HG03045 (cell line): ENCODE results near the gene KCNK6.
"Not testable (repeated sequence)": the region's sequence is repeated elsewhere in the genome, so short reads cannot be mapped to it uniquely, and the experiment has no call there.

Experiments
- ATAC-seq: cut with Tn5 transposase; IDR thresholded peaks from one replicate; pipeline ENCODE4 v1.9.1; 2021; ENCODE audit warnings: mild to moderate bottlenecking, moderate library complexity; ENCODE audit not compliant: unreplicated experiment

KCNK6 gene

DNA sequence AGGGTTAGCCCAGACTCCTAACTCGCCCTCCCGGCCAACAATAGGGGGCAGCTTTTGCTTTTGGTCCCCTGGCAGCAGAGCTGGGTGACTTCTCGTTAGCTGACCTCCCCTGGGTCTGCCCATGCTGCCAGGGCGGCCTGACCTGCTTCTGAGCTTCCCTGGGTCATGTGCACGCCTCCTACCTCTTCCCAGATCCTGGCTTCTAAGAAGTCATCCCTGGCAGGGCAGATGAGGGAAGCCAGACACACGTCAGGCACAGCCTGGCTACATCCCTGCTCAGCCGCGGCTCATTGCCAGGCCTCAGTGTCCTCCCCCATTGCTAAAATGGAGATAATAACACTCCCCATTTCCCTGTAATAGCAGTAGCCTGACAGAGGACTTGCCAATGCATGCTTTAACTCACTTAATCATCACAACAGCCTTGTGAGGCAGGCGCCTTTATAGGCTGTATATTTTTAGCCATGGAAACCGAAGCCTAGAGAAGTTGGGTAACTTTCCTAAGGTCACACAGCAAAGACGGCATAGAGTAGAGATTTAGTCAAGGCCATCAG, 2.1 kb downstream of the KCNK6 start:
- ATAC-seq = no peak

DNA sequence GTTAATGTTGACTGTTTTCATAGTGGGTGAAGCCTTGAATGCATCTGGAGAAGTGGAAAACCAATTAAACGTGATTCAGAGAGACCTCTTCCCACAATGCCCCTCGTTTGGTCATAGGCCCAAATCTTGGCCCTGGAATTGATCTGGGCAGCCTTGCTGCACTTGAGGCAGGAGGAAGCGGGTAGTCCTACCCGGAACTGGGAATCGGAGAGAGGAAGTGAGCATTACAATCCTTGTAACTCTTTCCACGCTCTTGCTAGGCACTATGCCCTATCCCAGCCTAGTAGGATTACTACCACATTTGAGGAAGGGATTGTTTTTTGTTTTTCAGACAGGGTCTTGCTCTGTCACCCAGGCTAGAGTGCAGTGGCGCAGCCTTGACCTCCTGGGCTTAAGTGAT, 3.6 kb downstream of the KCNK6 start:
- no peak for ATAC-seq

DNA sequence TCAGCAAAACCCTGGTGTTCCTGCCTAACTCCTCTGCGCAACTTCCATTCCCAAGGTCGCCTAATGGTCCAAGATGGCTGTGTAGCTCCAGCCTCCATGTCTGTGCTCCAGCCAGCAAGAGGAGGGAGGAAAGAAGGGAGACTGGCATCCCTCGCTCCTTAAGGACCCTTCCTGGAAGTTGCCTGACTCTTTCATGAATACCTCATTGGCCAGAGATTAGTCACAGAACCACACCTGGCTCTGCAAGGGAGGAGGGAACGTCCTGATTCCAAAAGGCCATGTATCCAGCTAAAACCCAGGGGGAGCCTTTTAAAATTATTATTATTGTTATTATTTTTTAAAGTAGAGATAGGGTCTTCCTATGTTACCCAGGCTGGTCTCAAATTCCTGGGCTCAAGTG, 4.8 kb downstream of the KCNK6 start:
- ATAC-seq = no peak

DNA sequence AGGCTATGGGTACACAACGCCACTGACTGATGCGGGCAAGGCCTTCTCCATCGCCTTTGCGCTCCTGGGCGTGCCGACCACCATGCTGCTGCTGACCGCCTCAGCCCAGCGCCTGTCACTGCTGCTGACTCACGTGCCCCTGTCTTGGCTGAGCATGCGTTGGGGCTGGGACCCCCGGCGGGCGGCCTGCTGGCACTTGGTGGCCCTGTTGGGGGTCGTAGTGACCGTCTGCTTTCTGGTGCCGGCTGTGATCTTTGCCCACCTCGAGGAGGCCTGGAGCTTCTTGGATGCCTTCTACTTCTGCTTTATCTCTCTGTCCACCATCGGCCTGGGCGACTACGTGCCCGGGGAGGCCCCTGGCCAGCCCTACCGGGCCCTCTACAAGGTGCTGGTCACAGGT, 6.9 kb downstream of the KCNK6 start:
- ATAC-seq = no peak

DNA sequence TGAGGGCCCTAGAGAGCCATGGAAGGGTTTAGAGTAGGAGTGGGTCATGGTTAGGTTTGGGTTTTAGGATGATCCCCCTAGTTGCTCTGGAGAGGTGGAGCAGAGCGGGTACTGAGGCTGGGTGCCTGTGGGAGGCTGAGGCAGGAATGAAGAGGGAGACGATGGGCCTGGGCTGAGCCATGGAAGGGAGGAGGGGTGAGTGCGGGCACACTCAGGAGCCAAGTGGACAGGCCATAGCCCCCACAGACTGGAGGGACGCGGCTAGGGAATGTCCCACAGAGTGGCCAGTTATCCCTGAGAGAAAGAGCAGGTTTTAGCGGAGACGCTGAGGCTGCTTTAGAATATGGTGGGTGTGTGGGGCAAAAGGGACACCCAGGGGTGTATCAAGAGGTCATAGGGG, 10.0 kb downstream of the KCNK6 start:
- no peak for ATAC-seq

DNA sequence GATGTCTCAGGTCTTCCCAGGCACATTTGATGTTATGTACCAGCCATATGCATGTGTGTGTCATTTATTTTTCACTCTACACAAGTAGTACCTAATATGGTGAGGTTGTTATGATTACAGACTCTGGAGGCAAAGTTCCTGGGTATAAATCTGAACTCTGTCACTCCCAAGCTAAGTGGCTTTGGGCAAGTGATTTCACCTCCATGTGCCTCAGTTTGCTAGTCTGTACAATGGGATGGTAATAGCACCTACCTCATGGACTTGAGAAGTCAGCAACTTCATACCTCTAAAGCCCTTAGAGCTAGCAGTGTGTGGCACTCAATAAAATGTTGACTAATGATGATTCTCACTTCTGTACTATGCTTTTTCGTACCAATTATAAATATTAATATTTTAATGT, 12.1 kb downstream of the KCNK6 start:
- ATAC-seq = no peak

DNA sequence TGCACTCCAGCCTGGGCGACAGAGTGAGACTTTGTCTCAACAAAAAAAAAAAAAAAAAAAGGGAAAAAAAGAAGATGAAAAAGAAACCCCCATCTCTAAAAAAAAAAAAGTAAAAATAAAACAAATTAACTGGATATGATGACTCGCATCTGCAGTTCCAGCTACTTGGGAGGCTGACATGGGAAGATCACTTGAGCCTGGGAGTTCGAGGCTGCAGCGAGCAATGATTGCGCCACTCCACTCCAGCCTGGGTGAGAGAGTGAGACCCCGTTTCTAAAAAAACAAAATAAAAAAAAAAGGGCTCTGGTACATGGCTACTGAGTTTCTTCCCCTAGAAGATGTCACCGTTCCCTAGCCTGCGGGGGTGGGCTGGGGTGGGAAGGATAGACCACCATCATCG, 13.6 kb downstream of the KCNK6 start:
- ATAC-seq = no peak

DNA sequence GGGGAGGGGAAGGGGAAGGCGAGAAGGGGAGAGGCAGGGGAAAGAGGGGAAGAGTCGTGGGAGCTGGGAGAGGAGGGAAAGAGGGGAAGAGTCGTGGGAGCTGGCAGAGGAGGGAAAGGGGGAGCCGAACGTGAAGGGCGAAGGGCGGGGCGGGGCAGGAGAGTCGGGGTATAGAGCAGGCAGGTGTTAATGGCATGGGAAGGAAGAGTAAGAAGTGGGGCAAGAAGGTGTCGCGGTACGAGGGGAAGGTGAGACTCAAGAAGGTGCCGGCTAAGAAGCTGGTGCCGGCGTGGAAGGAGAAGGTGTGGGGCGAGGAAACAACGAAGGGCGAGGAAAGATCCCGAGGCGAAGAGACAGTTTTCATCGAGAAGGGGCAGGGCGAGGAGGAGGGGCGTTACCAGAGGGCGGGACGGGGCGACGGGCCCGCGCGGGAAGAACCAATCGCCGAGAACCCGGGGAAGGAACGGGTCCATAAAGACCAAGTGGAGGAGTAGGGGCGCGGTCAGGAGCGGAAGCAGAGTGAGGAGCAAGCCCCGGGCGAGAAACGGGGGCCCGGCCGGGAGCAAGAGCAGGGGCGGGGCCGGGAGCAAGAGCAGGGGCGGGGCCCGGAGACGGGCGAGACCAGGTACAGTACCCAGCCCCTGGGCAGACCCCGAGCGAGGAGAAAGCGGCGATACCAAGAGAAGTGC, 16.4 kb downstream of the KCNK6 start:
- peak; percentile 77 for ATAC-seq

DNA sequence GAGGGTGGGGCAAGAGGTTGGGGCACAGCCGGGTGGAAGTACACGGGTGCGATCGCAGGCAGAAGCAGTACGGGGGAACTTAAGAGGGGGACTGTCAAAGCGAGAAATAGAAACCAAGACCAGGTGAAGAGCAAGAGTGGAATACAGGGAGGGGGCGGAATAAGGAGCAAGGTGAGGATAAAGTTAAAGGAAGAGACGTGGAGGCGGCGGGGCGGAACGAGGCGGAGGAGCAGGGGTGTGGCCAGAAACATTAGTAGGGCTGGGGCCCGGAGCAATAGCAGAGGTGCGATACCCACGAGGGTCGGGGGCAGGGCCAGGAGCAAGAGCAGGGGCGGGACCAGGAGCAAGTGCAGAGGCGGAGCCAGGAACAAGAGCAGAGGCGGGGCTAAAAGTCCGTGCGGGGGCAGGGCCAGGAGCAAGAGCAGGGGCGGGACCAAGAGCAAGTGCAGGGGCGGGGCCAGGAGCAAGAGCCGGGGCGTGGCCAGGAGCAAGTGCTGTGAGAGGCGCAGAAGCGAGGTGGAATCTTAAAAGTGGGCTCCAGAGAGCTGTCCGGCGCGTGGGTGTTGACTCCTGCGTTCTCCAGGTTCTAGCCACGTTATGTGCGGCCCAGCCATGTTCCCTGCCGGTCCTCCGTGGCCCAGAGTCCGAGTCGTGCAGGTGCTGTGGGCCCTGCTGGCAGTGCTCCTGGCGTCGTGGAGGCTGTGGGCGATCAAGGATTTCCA, 17.2 kb downstream of the KCNK6 start:
- peak; percentile 55 for ATAC-seq

DNA sequence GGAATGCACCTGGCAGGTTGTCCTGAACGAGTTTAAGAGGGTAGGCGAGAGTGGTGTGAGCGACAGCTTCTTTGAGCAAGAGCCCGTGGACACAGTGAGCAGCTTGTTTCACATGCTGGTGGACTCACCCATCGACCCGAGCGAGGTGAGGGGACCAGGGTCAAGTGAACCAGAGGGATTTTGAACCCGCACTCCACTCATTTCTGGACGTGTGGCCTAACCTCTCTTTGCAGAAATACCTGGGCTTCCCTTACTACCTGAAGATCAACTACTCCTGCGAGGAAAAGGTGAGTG, 17.7 kb downstream of the KCNK6 start:
- ATAC-seq = no peak

DNA sequence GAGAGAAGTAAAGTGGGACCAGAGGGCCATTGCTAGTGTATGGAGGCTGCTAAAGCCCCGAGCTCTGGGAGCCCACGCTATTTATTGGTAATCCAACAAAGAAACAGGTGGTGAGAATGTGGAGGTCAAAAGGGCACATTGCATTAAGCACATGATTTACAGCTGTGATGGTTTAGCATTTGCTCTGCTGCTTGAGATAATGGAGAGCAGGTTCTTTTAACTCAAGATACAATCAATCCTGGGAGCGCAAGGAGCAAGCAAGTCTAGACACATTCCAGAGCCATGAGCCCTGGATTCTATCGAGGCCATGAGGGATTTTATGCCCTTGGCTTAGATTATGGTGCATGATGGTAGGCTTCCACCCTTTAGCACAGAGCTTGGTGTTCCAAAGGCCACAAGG, 19.4 kb downstream of the KCNK6 start:
- ATAC-seq = not testable (repeated sequence)

DNA sequence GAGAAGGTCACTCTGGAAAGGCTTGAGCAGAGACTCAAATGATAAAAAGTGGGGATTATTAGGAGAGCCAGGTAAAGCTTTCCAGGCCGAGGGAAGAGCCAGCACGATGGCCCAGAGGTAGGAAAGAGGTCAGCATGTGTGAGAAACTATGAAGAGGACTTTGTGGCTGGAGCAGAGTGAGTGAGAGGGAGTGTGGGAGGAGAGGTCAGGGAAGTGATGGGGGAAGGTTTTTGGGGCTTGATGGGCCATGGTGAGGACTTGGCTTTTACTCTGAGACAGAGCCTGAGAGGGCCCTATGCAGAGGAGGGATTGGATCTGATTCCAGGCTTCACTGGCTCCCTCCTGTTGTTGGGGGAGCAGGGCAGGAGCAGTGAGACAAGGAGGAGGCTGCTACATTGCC, 21.3 kb downstream of the KCNK6 start:
- no peak for ATAC-seq

DNA sequence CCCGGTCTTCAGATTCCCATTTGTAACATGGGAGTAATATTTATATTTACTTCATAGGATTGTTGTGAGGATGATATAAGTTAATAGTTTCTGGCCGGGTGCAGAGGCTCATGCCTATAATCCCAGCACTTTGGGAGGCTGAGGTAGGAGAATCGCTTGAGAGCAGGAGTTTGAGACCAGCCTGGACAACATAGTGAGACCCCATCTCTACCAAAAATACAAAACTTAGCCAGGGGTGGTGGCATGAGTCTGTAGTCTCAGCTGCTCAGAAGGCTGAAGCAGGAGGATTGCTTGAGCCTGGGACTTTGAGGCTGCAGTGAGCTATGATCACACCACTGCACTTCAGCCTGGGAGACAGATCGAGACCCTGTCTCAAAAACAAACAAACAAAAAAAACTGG, 27.2 kb downstream of the KCNK6 start:
- ATAC-seq = no peak

DNA sequence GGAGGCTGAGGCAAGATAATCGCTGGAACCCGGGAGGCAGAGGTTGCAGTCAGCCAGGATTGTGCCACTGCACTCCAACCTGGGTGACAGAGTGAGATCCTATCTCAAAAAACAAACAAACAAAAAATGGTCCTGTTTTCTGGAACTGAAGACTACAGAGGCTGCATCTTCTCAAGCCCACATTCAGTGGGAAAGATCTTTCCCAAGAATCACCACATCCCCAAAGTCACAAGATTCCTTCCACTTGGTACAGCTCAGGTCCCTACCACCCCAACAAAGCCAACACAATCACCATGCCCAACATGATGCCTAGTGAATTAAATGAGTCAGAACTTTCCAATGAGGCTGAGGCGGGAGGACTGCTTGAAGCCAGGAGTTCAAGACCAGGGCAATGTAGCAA, 31.2 kb downstream of the KCNK6 start:
- ATAC-seq = no peak

DNA sequence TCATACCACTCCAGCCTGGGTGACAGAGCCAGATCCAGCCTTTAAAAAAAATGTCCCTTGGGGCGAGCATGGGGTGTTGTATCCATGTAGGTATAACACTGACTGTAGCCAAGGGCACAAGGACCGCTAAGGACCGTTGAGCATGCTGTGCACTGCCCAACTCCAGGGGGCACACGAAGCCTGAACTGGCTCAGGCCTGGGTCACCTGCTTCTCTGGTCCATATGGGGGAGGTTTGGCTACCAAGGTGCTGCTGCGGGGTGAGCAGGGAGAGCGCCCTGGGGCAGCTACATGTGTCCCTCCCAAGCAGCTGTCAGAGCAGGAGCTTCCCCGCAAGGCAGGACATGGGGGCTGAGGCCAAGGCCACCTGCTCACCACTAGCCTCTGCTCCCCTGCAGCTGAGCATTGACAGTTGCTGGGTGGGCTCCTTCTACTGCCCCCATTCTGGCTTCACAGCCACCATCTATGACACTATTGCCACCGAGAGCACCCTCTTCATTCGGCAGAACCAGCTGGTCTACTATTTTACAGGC, 32.3 kb downstream of the KCNK6 start:
- ATAC-seq = no peak

DNA sequence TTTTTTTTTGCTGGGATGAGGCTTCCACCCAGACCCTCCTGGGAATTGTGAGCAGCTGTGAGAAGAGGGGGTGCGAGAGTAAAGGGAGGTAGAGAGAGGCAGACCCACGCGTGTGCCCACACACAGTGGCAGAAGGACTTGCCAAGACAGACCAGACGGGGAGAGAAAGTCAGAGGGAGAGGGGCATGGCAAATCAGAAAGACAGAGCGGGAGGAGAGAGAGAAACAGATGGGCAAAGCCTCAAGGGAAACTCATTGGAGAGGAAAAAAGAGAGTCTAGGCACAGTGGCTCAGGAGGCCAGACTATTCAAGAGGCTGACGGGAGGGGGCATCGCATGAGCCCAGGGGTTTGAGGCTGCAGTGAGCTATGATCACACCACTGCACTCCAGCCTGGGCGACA, 33.0 kb downstream of the KCNK6 start:
- ATAC-seq = no peak

DNA sequence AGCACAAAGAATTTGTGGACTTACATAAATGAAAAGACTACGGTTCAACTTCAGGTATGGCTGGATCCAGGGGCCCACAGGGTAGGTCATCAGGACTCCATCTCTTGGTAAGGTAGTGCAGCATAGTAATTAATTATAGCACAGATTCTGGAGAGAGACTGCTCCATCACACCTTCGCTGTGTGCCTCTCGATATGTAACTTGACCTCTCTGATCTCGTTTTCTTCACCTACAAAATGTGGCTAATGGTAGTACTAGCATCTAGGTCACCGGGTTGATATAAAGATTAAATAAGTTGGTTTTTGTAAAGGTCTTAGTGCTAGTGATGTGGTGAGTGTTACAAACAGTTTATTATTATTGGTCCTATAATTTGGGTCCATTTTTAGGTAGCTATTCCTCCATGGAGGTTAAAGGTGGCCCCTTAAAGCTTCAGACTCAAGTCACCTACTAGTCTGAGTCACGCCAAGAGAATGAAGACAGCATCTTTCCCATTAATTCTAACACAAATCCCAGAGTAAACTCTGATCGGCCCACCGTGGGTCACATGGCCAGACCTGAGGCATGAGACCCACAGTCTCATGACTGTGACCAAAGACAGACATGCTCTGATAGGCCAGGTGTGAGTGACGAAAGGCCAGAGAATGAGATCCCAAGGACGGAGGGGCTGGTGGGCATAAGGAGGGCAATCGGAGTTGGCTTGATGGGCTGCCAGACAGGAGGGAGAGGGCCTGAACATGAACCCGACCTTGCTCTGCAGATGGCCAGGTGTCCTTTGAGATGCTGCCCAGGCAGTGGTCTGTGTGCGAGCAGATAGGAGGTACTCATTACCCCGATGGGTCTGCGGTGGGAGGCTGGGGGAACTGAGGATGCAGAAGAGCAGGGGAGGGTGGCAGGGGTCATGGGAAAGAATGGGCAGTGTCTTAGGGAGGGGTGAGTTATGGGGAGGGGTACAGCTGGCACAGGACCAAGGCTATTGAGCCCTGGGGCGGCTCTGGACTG, 36.4 kb downstream of the KCNK6 start:
- no peak for ATAC-seq

DNA sequence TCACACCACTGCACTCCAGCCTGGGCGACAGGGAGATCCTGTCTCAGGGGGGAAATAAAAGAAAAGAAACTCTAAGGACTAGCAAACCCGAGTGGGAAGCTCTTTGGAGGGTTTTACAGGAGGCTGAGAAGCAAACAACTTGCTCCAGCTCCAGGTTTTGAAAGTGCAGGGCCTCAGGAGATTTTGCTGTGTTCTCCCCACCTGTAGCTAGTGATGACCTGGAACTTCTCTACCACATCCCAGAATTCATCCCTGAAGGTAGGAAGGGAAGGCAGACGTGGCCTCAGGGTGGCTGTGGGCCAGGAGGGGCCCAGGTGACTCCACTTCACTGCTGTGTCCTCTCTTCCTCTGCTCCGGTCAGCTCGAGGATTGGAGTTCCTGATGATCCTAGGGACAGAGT, 38.4 kb downstream of the KCNK6 start:
- no peak for ATAC-seq

DNA sequence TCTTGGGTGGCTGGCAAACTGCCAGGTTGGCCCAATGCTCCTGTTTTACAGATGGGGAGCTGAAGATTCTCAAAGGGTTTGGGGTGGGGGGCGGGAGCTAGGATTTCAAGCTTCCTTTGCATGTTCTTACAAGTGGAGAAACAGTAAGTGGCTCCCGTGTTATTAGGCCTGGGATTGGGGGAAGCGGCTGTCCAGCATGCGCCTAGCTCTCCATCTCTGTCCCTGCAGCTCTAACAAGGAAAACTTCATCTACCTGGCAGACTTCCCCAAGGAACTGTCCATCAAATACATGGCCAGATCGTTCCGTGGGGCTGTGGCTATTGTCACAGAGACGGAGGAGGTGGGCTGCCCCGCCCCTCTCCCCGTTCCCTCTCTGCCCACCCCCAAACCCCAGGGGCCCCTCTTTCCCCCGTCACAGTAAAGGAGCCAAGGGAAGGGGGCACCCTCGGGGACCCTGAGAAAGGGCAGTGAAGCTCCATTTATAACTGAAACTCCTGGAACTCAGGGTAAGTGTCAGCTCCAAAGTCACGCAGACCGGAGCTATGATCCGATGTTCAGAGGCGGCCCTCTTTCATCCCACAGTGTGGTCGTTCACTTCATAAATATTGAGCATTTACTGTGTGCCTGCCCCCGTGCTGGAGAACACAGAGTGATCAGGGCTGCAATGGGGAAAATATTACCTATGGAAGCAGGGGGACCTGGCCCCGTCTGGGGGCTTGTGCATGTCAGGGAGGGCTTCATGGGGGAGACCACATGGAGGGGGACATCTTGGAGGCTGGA, 39.8 kb downstream of the KCNK6 start:
- ATAC-seq = no peak

DNA sequence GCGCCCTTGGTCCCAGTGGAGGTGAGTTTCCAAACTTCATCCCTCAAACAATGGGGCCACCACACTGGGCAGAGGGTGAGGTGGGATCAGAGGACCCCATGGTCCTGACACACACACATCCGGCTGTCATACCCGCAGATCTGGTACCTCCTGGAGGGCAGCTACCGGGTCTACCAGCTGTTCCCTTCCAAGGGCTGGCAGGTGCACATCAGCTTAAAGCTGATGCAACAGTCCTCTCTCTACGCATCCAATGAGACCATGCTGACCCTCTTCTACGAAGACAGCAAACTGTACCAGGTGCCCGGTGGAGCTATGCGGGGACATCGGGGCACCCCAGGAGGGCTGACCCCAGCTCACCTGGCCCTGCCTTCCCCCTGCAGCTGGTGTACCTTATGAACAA, 40.7 kb downstream of the KCNK6 start:
- no peak for ATAC-seq
